Testis (tissue), 2 donors: ENCODE results near the gene CD151.

Experiments
- CTCF ChIP-seq, 3 experiments: fragments of 450-650 bp in 2 of 3; fragments of 200-600 bp in 1 of 3; sonication (generic) in 1 of 3; IDR thresholded peaks; one replicate each; pipeline ENCODE4 v1.5.1; 2016 to 2019; ENCODE audit warnings: antibody characterized with exemption in 3 of 3, mild to moderate bottlenecking in 2 of 3, moderate library complexity in 1 of 3
- POLR2A ChIP-seq: fragments of 450-650 bp; IDR thresholded peaks from one replicate; pipeline ENCODE4 v1.6.1; 2017; ENCODE audit warnings: antibody characterized with exemption, mild to moderate bottlenecking, moderate library complexity

DNA sequence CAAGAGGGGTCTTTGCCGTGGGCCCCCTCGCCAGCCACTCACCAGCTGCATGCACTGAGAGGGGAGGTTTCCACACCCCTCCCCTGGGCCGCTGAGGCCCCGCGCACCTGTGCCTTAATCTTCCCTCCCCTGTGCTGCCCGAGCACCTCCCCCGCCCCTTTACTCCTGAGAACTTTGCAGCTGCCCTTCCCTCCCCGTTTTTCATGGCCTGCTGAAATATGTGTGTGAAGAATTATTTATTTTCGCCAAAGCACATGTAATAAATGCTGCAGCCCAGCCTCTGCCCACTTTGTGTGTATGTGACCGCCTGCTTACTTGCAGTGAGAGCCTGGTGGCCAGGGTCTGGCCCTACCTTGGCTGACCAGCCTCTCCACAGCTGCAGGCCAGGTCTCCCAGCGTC is 7.8 kb upstream of the CD151 start:
- TF ChIP-seq CTCF (IDR thresholded peaks at IDR 0.05) (no peak), POLR2A (no peak)
